Breast epithelium (tissue), 3 donors: ENCODE data around the gene OR52M1.

ENCODE experiments used
- CTCF ChIP-seq, 3 donors: fragments of 450-650 bp; IDR thresholded peaks; one replicate each; pipeline ENCODE4 v1.5.1; 2016 to 2017; ENCODE audit warnings: antibody characterized with exemption in 3 of 3, mild to moderate bottlenecking in 3 of 3, moderate library complexity in 3 of 3
- POLR2A ChIP-seq: fragments of 450-650 bp; IDR thresholded peaks from one replicate; pipeline ENCODE4 v1.6.1; 2016; ENCODE audit warnings: antibody characterized with exemption, mild to moderate bottlenecking, moderate library complexity
- POLR2AphosphoS5 ChIP-seq, 3 donors: sonication (generic); formaldehyde crosslinking; IDR thresholded peaks; one replicate each; pipeline ENCODE4 v1.6.1; 2017; ENCODE audit warnings: antibody characterized with exemption in 3 of 3

GRCh38 chr11:4551346-4551979 is 6.5 kb downstream of the OR52M1 start:
- TF ChIP-seq POLR2A (no peak), POLR2AphosphoS5 (IDR thresholded peaks at IDR 0.05) (no peak), CTCF (IDR thresholded peaks at IDR 0.05) (no peak)
